Neuron (in vitro differentiated cells): ENCODE results near the gene DNMT3A.

Experiments
- H2AFZ ChIP-seq: one replicate; pipeline ENCODE4 v1.6.1; 2013; ENCODE audit warnings: low read depth, mild to moderate bottlenecking, inconsistent platforms, low read length, moderate library complexity
- H3K27me3 ChIP-seq: one replicate; pipeline ENCODE4 v1.6.1; 2013; ENCODE audit warnings: low read length; ENCODE audit not compliant: insufficient read depth
- H3K36me3 ChIP-seq: one replicate; pipeline ENCODE4 v1.6.1; 2013; ENCODE audit warnings: low read length; ENCODE audit not compliant: insufficient read depth
- H3K4me1 ChIP-seq: one replicate; pipeline ENCODE4 v1.6.1; 2013; ENCODE audit warnings: low read length; ENCODE audit not compliant: insufficient read depth
- H3K4me3 ChIP-seq: 2 replicates; pipeline ENCODE4 v1.5.1; 2013; ENCODE audit warnings: mild to moderate bottlenecking, low read length, moderate library complexity
- H3K9me3 ChIP-seq: one replicate; pipeline ENCODE4 v1.6.1; 2013; ENCODE audit warnings: low read length

The DNMT3A gene

GRCh38 chr2:25324251-25324650 is 17.5 kb downstream of the DNMT3A start:
- Histone ChIP-seq H3K9me3 (peaks cover 18% of the 10 kb centered on the region), H2AFZ (no peak overlapping the region), H3K36me3 (no peaks in the 10 kb centered on the region), H3K4me3 (no peak overlapping the region), H3K4me1 (peaks cover 6% of the 10 kb centered on the region), H3K27me3 (no peaks in the 10 kb centered on the region)

GRCh38 chr2:25323610-25324189 is 18.0 kb downstream of the DNMT3A start:
- no peak overlapping the region for H2AFZ ChIP-seq
- H3K4me1 ChIP-seq, result peaks cover 6% of the 10 kb centered on the region
- peaks cover 18% of the 10 kb centered on the region for H3K9me3 ChIP-seq
- H3K27me3 ChIP-seq, result no peaks in the 10 kb centered on the region
- H3K4me3 ChIP-seq, result no peak overlapping the region
- H3K36me3 ChIP-seq, result no peaks in the 10 kb centered on the region

GRCh38 chr2:25323042-25323514 is 18.6 kb downstream of the DNMT3A start:
- Histone ChIP-seq H2AFZ (no peak overlapping the region), H3K4me3 (no peak overlapping the region), H3K27me3 (no peaks in the 10 kb centered on the region), H3K9me3 (peaks cover 18% of the 10 kb centered on the region), H3K36me3 (no peaks in the 10 kb centered on the region), H3K4me1 (peaks cover 6% of the 10 kb centered on the region)

- peaks cover 6% of the 10 kb centered on the region for H3K4me1 ChIP-seq
- peaks cover 17% of the 10 kb centered on the region for H3K9me3 ChIP-seq
- no peaks in the 10 kb centered on the region for H3K36me3 ChIP-seq
- no peak overlapping the region for H2AFZ ChIP-seq
- H3K4me3 ChIP-seq, result no peak overlapping the region
- H3K27me3 ChIP-seq, result no peaks in the 10 kb centered on the region
Measured at GRCh38 chr2:25322312-25322711, 19.4 kb downstream of the DNMT3A start.

GRCh38 chr2:25320077-25320476 is 21.6 kb downstream of the DNMT3A start:
- Histone ChIP-seq H3K27me3 (no peaks in the 10 kb centered on the region), H2AFZ (no peak overlapping the region), H3K4me1 (peaks cover 10% of the 10 kb centered on the region), H3K4me3 (no peak overlapping the region), H3K9me3 (peaks cover 5% of the 10 kb centered on the region), H3K36me3 (no peaks in the 10 kb centered on the region)

GRCh38 chr2:25316101-25316500 is 25.6 kb downstream of the DNMT3A start:
- Histone ChIP-seq H3K27me3 (no peaks in the 10 kb centered on the region), H3K4me1 (peaks cover 23% of the 10 kb centered on the region), H2AFZ (no peak overlapping the region), H3K36me3 (peaks cover 2% of the 10 kb centered on the region), H3K9me3 (no peaks in the 10 kb centered on the region), H3K4me3 (no peak overlapping the region)

GRCh38 chr2:25315316-25315680 is 26.4 kb downstream of the DNMT3A start:
- H3K4me1 ChIP-seq, result peaks cover 23% of the 10 kb centered on the region
- H3K9me3 ChIP-seq, result no peaks in the 10 kb centered on the region
- peaks cover 2% of the 10 kb centered on the region for H3K36me3 ChIP-seq
- no peak overlapping the region for H3K4me3 ChIP-seq
- H3K27me3 ChIP-seq, result no peaks in the 10 kb centered on the region
- no peak overlapping the region for H2AFZ ChIP-seq

- Histone ChIP-seq H3K9me3 (no peaks in the 10 kb centered on the region), H2AFZ (no peak overlapping the region), H3K4me3 (no peak overlapping the region), H3K4me1 (peaks cover 23% of the 10 kb centered on the region), H3K27me3 (no peaks in the 10 kb centered on the region), H3K36me3 (peaks cover 2% of the 10 kb centered on the region)
Measured at GRCh38 chr2:25314514-25315315, 27.0 kb downstream of the DNMT3A start.

- no peaks in the 10 kb centered on the region for H3K9me3 ChIP-seq
- no peak overlapping the region for H2AFZ ChIP-seq
- H3K4me3 ChIP-seq, result no peak overlapping the region
- H3K36me3 ChIP-seq, result peaks cover 4% of the 10 kb centered on the region
- no peaks in the 10 kb centered on the region for H3K27me3 ChIP-seq
- peaks cover 23% of the 10 kb centered on the region for H3K4me1 ChIP-seq
Measured at GRCh38 chr2:25313711-25314513, 27.8 kb downstream of the DNMT3A start.

GRCh38 chr2:25312958-25313710 is 28.6 kb downstream of the DNMT3A start:
- no peak overlapping the region for H3K4me3 ChIP-seq
- H3K9me3 ChIP-seq, result no peaks in the 10 kb centered on the region
- H3K27me3 ChIP-seq, result no peaks in the 10 kb centered on the region
- peaks cover 23% of the 10 kb centered on the region for H3K4me1 ChIP-seq
- no peak overlapping the region for H2AFZ ChIP-seq
- peaks cover 4% of the 10 kb centered on the region for H3K36me3 ChIP-seq

- no peaks in the 10 kb centered on the region for H3K9me3 ChIP-seq
- H3K27me3 ChIP-seq, result no peaks in the 10 kb centered on the region
- H2AFZ ChIP-seq, result no peak overlapping the region
- peaks cover 23% of the 10 kb centered on the region for H3K4me1 ChIP-seq
- H3K4me3 ChIP-seq, result no peak overlapping the region
- H3K36me3 ChIP-seq, result peaks cover 4% of the 10 kb centered on the region
Measured at GRCh38 chr2:25311865-25312575, 29.7 kb downstream of the DNMT3A start.
